HepG2 (cell line): Measurements from ENCODE around the gene ZNF239. TPM values are rescaled to one million over a fixed set of nuclear protein-coding genes. Genes with fewer than 3 reads are reported as not detected.

Source experiments
- ATAC-seq: fragments of 200-7000 bp; cut with Tn5 transposase; 3 replicates; pipeline ENCODE4 v1.9.1; 2020; ENCODE audit warnings: mild to moderate bottlenecking, moderate library complexity
- BruUV-seq: library from RNA; stranded (reverse); fragments of 400-500 nt; replicated peaks from 2 replicates; lab custom pipeline; 2021; lab: Mats Ljungman, UMichigan
- CTCF ChIA-PET: fragments of 300-600 bp; formaldehyde crosslinking; extraction: SDS; loops from one replicate; lab custom pipeline; 2021; ENCODE audit warnings: low total read pairs, inconsistent platforms, low intra/inter-chr PET ratio; lab: Yijun Ruan, JAX
- POLR2A ChIA-PET: fragments of 350-600 bp; sonication (Branson Sonifier 250); formaldehyde crosslinking; loops from one replicate; lab custom pipeline; 2020; ENCODE audit warnings: antibody characterized with exemption, inconsistent platforms; lab: Yijun Ruan, JAX
- DNase-seq: peaks from one replicate; pipeline ENCODE4 v3.0.0-alpha.2; 2015; ENCODE audit warnings: low spot score
- FAIRE-seq: peaks from 3 replicates; lab custom pipeline; 2011; peaks lifted over from hg19 to GRCh38; lab: Jason Lieb, UNC
- H2AFZ ChIP-seq: one replicate; pipeline ENCODE4 v1.6.1; 2011; ENCODE audit warnings: low read length, inconsistent platforms
- H3K27ac ChIP-seq: fragments of 300-600 bp; 3 replicates; pipeline ENCODE4 v1.8.0; 2011; ENCODE audit warnings: mixed run types, mild to moderate bottlenecking, mixed read lengths, low read length, inconsistent platforms; ENCODE audit not compliant: insufficient read depth; ENCODE audit errors: extremely low read length
- H3K27me3 ChIP-seq, 2 experiments: fragments of 200-600 bp in 1 of 2; 2 replicates in 1 of 2; 3 replicates in 1 of 2; pipeline versions ENCODE4 v1.6.0 to v1.8.0; 2011; ENCODE audit warnings: low read length in 2 of 2, mild to moderate bottlenecking in 2 of 2, moderate library complexity in 2 of 2, inconsistent platforms in 1 of 2; ENCODE audit not compliant: insufficient read depth in 2 of 2, control insufficient read depth in 1 of 2
- H3K36me3 ChIP-seq, 2 experiments: fragments of 200-600 bp in 1 of 2; replicated peaks in 1 of 2; 2 replicates in 1 of 2; 3 replicates in 1 of 2; pipeline versions ENCODE4 v1.5.1 to v1.8.0; 2011; ENCODE audit warnings: low read length in 2 of 2, inconsistent platforms in 1 of 2; ENCODE audit not compliant: insufficient read depth in 2 of 2, control insufficient read depth in 1 of 2
- H3K4me1 ChIP-seq: 2 replicates; pipeline ENCODE4 v1.5.1; 2012; ENCODE audit warnings: low read length, inconsistent platforms; ENCODE audit not compliant: insufficient read depth
- H3K4me2 ChIP-seq: 2 replicates; pipeline ENCODE4 v1.6.0; 2011; ENCODE audit warnings: low read depth, low read length, inconsistent platforms
- H3K4me3 ChIP-seq, 3 experiments: fragments of 200-600 bp in 1 of 3; sonication (generic), shearing (Covaris generic) in 1 of 3; replicated peaks in 1 of 3; 2 replicates each; pipeline ENCODE4 v1.5.1; 2011 to 2016; ENCODE audit warnings: low read length in 3 of 3, inconsistent platforms in 2 of 3, low read depth in 2 of 3, mild to moderate bottlenecking in 2 of 3, control low read depth in 1 of 3, mixed read lengths in 1 of 3; ENCODE audit not compliant: insufficient read depth in 1 of 3
- H3K79me2 ChIP-seq: one replicate; pipeline ENCODE4 v1.6.1; 2011; ENCODE audit warnings: low read length, inconsistent platforms; ENCODE audit not compliant: insufficient read depth
- H3K9ac ChIP-seq: 2 replicates; pipeline ENCODE4 v1.6.0; 2011; ENCODE audit warnings: mild to moderate bottlenecking, low read depth, low read length, inconsistent platforms; ENCODE audit not compliant: insufficient read depth
- H3K9me3 ChIP-seq: 2 replicates; pipeline ENCODE4 v1.5.1; 2012; ENCODE audit warnings: mild to moderate bottlenecking, low read length
- H4K20me1 ChIP-seq: 2 replicates; pipeline ENCODE4 v1.6.0; 2011; ENCODE audit warnings: inconsistent platforms, mild to moderate bottlenecking, low read length, moderate library complexity; ENCODE audit not compliant: insufficient read depth
- FOXM1 ChIP-seq: sonication (generic); formaldehyde crosslinking; IDR thresholded peaks from 2 replicates; pipeline ENCODE4 v1.5.0; 2020; ENCODE audit warnings: missing genetic modification reagents
- JUND ChIP-seq: sonication (generic); formaldehyde crosslinking; IDR thresholded peaks from 2 replicates; pipeline ENCODE4 v1.8.0; 2022; ENCODE audit warnings: mild to moderate bottlenecking, missing genetic modification reagents
- U2AF2 ChIP-seq: fragments of 200-400 bp; formaldehyde crosslinking; IDR thresholded peaks from 2 replicates; pipeline ENCODE4 v1.6.1; 2017; ENCODE audit warnings: low read depth, mild to moderate bottlenecking, low read length
- WIZ ChIP-seq: sonication (generic); formaldehyde crosslinking; IDR thresholded peaks from 2 replicates; pipeline ENCODE4 v1.5.1; 2020; ENCODE audit warnings: mild to moderate bottlenecking, missing genetic modification reagents
- YEATS2 ChIP-seq: sonication (generic); formaldehyde crosslinking; IDR thresholded peaks from 2 replicates; pipeline ENCODE4 v1.4.0; 2020; ENCODE audit warnings: missing genetic modification reagents, borderline replicate concordance
- ZFP82 ChIP-seq: sonication (generic); formaldehyde crosslinking; IDR thresholded peaks from 2 replicates; pipeline ENCODE4 v1.5.1; 2020; ENCODE audit warnings: mild to moderate bottlenecking, missing genetic modification reagents, borderline replicate concordance
- ZNF263 ChIP-seq: sonication (generic); formaldehyde crosslinking; IDR thresholded peaks from 2 replicates; pipeline ENCODE4 v1.4.0; 2020; ENCODE audit warnings: missing genetic modification reagents
- ZNF790 ChIP-seq: sonication (generic); formaldehyde crosslinking; IDR thresholded peaks from 2 replicates; pipeline ENCODE4 v1.8.0; 2022; ENCODE audit warnings: missing genetic modification reagents, mild to moderate bottlenecking, borderline replicate concordance
- WGBS: methylation state at CpG from one replicate; pipeline ENCODE4 v1.1.6; 2017; ENCODE audit warnings: low lambda C conversion rate; 5-methylcytosine and 5-hydroxymethylcytosine counted together
- in situ Hi-C: cut with HindIII; loops from 2 replicates; pipeline ENCODE4 v1.10.0; 2017; ENCODE audit warnings: low pct_unique_long_range_greater_than_20kb; ENCODE audit not compliant: extremely low pct_ligation_motif_present
- intact Hi-C: fragments of 100-400 bp; cut with micrococcal nuclease; formaldehyde crosslinking; loops from one replicate; pipeline ENCODE4 v1.10.0; 2022; ENCODE audit not compliant: unreplicated experiment
- polyA plus RNA-seq, 8 experiments: library from polyadenylated mRNA; depleted of rRNA in 3 of 8; stranded (reverse) in 7 of 8; unstranded in 1 of 8; fragments of >200 nt; fragmentation: Illumina TruSeq in 4 of 8; extraction: Trizol in 4 of 8; gene quantifications; 2 replicates each; pipeline versions ENCODE4 v1.2.1 to v1.2.3, GENCODE V29; 2011 to 2016; ENCODE audit warnings: low read depth in 4 of 8, missing spikeins in 1 of 8, mixed read lengths in 1 of 8; ENCODE audit not compliant: insufficient read depth in 1 of 8
- total RNA-seq, 5 experiments: library from RNA; depleted of rRNA; stranded (reverse); fragments of >200 nt; fragmentation: Illumina TruSeq; extraction: Trizol; gene quantifications; 2 replicates each; pipeline ENCODE4 v1.2.3, GENCODE V29; 2016; ENCODE audit warnings: low read depth in 1 of 5

The ZNF239 gene
- total and polyA plus RNA-seq, 2 of the 13 experiments (the other 11 are each of a cell fraction or from before 2014, with no cell fraction given), result 0.05 TPM; not detected in 1

GRCh38 chr10:43585981-43586729 lies 11.7 kb upstream of the ZNF239 start:
- no peak overlapping the region for H3K4me2 ChIP-seq
- H3K27ac ChIP-seq, result no peak overlapping the region
- no peak overlapping the region for H2AFZ ChIP-seq
- no peak for ATAC-seq
- in situ Hi-C loops (no loop called here), intact Hi-C loops (no loop called here)
- ChIA-PET POLR2A (no interaction called here), CTCF (no interaction called here)
- WGBS, result 12% methylated on average over 8 of the region's 9 CpGs
- H3K4me3 ChIP-seq, result no peak overlapping the region
- no peak overlapping the region for H3K9ac ChIP-seq
- no peaks in the 10 kb centered on the region for H3K36me3 ChIP-seq
- no peak for DNase-seq
- H3K4me1 ChIP-seq, result no peaks in the 10 kb centered on the region
- H3K9me3 ChIP-seq, result peaks cover 3% of the 10 kb centered on the region; the same call in 1 of the 2 replicates
- no peak for TF ChIP-seq ZNF790 (CRISPR knock-in tag)
- TF ChIP-seq YEATS2, result no peak
- TF ChIP-seq JUND (CRISPR knock-in tag), result no peak
- TF ChIP-seq U2AF2, result no peak
- no peaks in the 10 kb centered on the region; a peak in 1 of 5 replicates for H3K27me3 ChIP-seq
- no TSS peak for BruUV-seq
- FAIRE-seq, result no peak
- no peaks in the 10 kb centered on the region for H3K79me2 ChIP-seq
- H4K20me1 ChIP-seq, result no peaks in the 10 kb centered on the region

GRCh38 chr10:43585046-43585445 lies 10.6 kb upstream of the ZNF239 start:
- H2AFZ ChIP-seq, result no peak overlapping the region
- H3K27ac ChIP-seq, result no peak overlapping the region
- H3K36me3 ChIP-seq, result no peaks in the 10 kb centered on the region
- H3K4me3 ChIP-seq, result no peak overlapping the region
- FAIRE-seq (no peak), DNase-seq (no peak), ATAC-seq (no peak)
- intact Hi-C loops (no loop called here), in situ Hi-C loops (no loop called here)
- H3K9ac ChIP-seq, result no peak overlapping the region
- BruUV-seq, result no TSS peak
- 39% methylated on average over 4 of the region's 5 CpGs for WGBS
- H3K79me2 ChIP-seq, result no peaks in the 10 kb centered on the region
- POLR2A ChIA-PET, result no interaction called here
- H3K4me2 ChIP-seq, result no peak overlapping the region
- H3K9me3 ChIP-seq, result no peaks in the 10 kb centered on the region
- no peaks in the 10 kb centered on the region; a peak in 1 of 5 replicates for H3K27me3 ChIP-seq
- TF ChIP-seq ZNF263 (CRISPR knock-in tag) (no peak), WIZ (no peak), FOXM1 (CRISPR knock-in tag) (no peak), ZFP82 (CRISPR knock-in tag) (no peak)
- H3K4me1 ChIP-seq, result no peaks in the 10 kb centered on the region
- CTCF ChIA-PET, result no interaction called here
- H4K20me1 ChIP-seq, result no peaks in the 10 kb centered on the region
